ENCODE measurements around the gene UBE2U. TPM values are rescaled to one million over a fixed set of nuclear protein-coding genes. Genes with fewer than 3 reads are reported as not detected.
A peak's percentile ranks its signal among the peaks of the same experiment; 100 is the strongest.

UBE2U gene
- total RNA-seq, 2 donors from 2014 or later: not detected

- Mint-ChIP-seq H3K4me3 (no peak overlapping the region), H3K9me3 (no peaks in the 10 kb centered on the region), H3K4me1 (no peaks in the 10 kb centered on the region), H3K36me3 (ENCODE audit: low read depth) (no peaks in the 10 kb centered on the region), H3K27me3 (peaks cover 22% of the 10 kb centered on the region), H3K27ac (no peak overlapping the region)
- ATAC-seq (replicated peaks): no peak
Measured at GRCh38 chr1:64179588-64179987, 23.8 kb upstream of the UBE2U start.

GRCh38 chr1:64182207-64182606 lies 21.2 kb upstream of the UBE2U start:
- Mint-ChIP-seq H3K4me1 (no peaks in the 10 kb centered on the region), H3K9me3 (no peaks in the 10 kb centered on the region), H3K36me3 (ENCODE audit: low read depth) (no peaks in the 10 kb centered on the region), H3K4me3 (no peak overlapping the region), H3K27me3 (peaks cover 19% of the 10 kb centered on the region), H3K27ac (no peak overlapping the region)
- no peak for ATAC-seq (replicated peaks)

- no peaks in the 10 kb centered on the region for H3K4me1 Mint-ChIP-seq
- H3K27ac Mint-ChIP-seq: no peak overlapping the region
- ATAC-seq (replicated peaks): no peak
- peaks cover 14% of the 10 kb centered on the region for H3K27me3 Mint-ChIP-seq
- no peaks in the 10 kb centered on the region for H3K36me3 Mint-ChIP-seq (ENCODE audit: low read depth)
- no peaks in the 10 kb centered on the region for H3K9me3 Mint-ChIP-seq
- no peak overlapping the region for H3K4me3 Mint-ChIP-seq
Measured at GRCh38 chr1:64183395-64184002, 19.9 kb upstream of the UBE2U start.

- H3K9me3 Mint-ChIP-seq: no peaks in the 10 kb centered on the region
- H3K4me1 Mint-ChIP-seq: no peaks in the 10 kb centered on the region
- H3K36me3 Mint-ChIP-seq (ENCODE audit: low read depth): no peaks in the 10 kb centered on the region
- peaks cover 10% of the 10 kb centered on the region for H3K27me3 Mint-ChIP-seq
- no peak overlapping the region for H3K27ac Mint-ChIP-seq
- H3K4me3 Mint-ChIP-seq: no peak overlapping the region
- no peak for ATAC-seq (replicated peaks)
Measured at GRCh38 chr1:64184003-64184440, 19.4 kb upstream of the UBE2U start.

GRCh38 chr1:64186138-64186897 lies 17.1 kb upstream of the UBE2U start:
- peaks cover 7% of the 10 kb centered on the region for H3K27me3 Mint-ChIP-seq
- H3K4me3 Mint-ChIP-seq: no peak overlapping the region
- ATAC-seq (replicated peaks): no peak
- H3K9me3 Mint-ChIP-seq: no peaks in the 10 kb centered on the region
- no peaks in the 10 kb centered on the region for H3K4me1 Mint-ChIP-seq
- no peak overlapping the region for H3K27ac Mint-ChIP-seq
- no peaks in the 10 kb centered on the region for H3K36me3 Mint-ChIP-seq (ENCODE audit: low read depth)

GRCh38 chr1:64186898-64187280 lies 16.5 kb upstream of the UBE2U start:
- no peak overlapping the region for H3K4me3 Mint-ChIP-seq
- H3K4me1 Mint-ChIP-seq: no peaks in the 10 kb centered on the region
- no peak for ATAC-seq (replicated peaks)
- H3K27me3 Mint-ChIP-seq: peaks cover 7% of the 10 kb centered on the region
- H3K9me3 Mint-ChIP-seq: no peaks in the 10 kb centered on the region
- H3K27ac Mint-ChIP-seq: no peak overlapping the region
- no peaks in the 10 kb centered on the region for H3K36me3 Mint-ChIP-seq (ENCODE audit: low read depth)

- no peaks in the 10 kb centered on the region for H3K36me3 Mint-ChIP-seq (ENCODE audit: low read depth)
Measured at GRCh38 chr1:64187646-64188045, 15.8 kb upstream of the UBE2U start.

GRCh38 chr1:64192290-64192689 lies 11.1 kb upstream of the UBE2U start:
- Mint-ChIP-seq H3K27me3 (no peaks in the 10 kb centered on the region), H3K27ac (no peak overlapping the region), H3K36me3 (ENCODE audit: low read depth) (no peaks in the 10 kb centered on the region), H3K4me1 (no peaks in the 10 kb centered on the region), H3K4me3 (no peak overlapping the region), H3K9me3 (no peaks in the 10 kb centered on the region)
- ATAC-seq (replicated peaks): no peak

More at GRCh38 chr1:64187646-64188045, 15.8 kb upstream of the UBE2U start:
- no peaks in the 10 kb centered on the region for H3K27me3 Mint-ChIP-seq
- ATAC-seq (replicated peaks): no peak
- no peak overlapping the region for H3K27ac Mint-ChIP-seq
- no peaks in the 10 kb centered on the region for H3K4me1 Mint-ChIP-seq
- no peaks in the 10 kb centered on the region for H3K9me3 Mint-ChIP-seq
- no peak overlapping the region for H3K4me3 Mint-ChIP-seq

GRCh38 chr1:64194168-64195080 lies 9.0 kb upstream of the UBE2U start:
- peaks cover 5% of the 10 kb centered on the region for H3K4me1 Mint-ChIP-seq
- no peak overlapping the region for H3K27ac Mint-ChIP-seq
- no peaks in the 10 kb centered on the region for H3K36me3 Mint-ChIP-seq (ENCODE audit: low read depth)
- H3K4me3 Mint-ChIP-seq: no peak overlapping the region
- H3K9me3 Mint-ChIP-seq: no peaks in the 10 kb centered on the region
- no peak for ATAC-seq (replicated peaks)
- no peaks in the 10 kb centered on the region for H3K27me3 Mint-ChIP-seq

- no peak for ATAC-seq (replicated peaks)
- H3K4me1 Mint-ChIP-seq: peaks cover 5% of the 10 kb centered on the region
- no peaks in the 10 kb centered on the region for H3K36me3 Mint-ChIP-seq (ENCODE audit: low read depth)
- H3K4me3 Mint-ChIP-seq: no peak overlapping the region
- no peaks in the 10 kb centered on the region for H3K27me3 Mint-ChIP-seq
- no peaks in the 10 kb centered on the region for H3K9me3 Mint-ChIP-seq
- no peak overlapping the region for H3K27ac Mint-ChIP-seq
Measured at GRCh38 chr1:64195081-64195395, 8.4 kb upstream of the UBE2U start.

GRCh38 chr1:64196074-64196870 lies 7.2 kb upstream of the UBE2U start:
- no peaks in the 10 kb centered on the region for H3K27me3 Mint-ChIP-seq
- no peak overlapping the region for H3K4me3 Mint-ChIP-seq
- no peak overlapping the region for H3K27ac Mint-ChIP-seq
- H3K4me1 Mint-ChIP-seq: peaks cover 5% of the 10 kb centered on the region
- no peaks in the 10 kb centered on the region for H3K36me3 Mint-ChIP-seq (ENCODE audit: low read depth)
- no peaks in the 10 kb centered on the region for H3K9me3 Mint-ChIP-seq
- no peak for ATAC-seq (replicated peaks)

- Mint-ChIP-seq H3K4me1 (peaks cover 5% of the 10 kb centered on the region), H3K27ac (no peak overlapping the region), H3K9me3 (no peaks in the 10 kb centered on the region)
Measured at GRCh38 chr1:64197076-64197475, 6.3 kb upstream of the UBE2U start.

GRCh38 chr1:64199154-64199553 lies 4.3 kb upstream of the UBE2U start:
- H3K27ac Mint-ChIP-seq: no peak overlapping the region
- H3K9me3 Mint-ChIP-seq: no peaks in the 10 kb centered on the region
- peaks cover 5% of the 10 kb centered on the region for H3K4me1 Mint-ChIP-seq
- no peaks in the 10 kb centered on the region for H3K36me3 Mint-ChIP-seq (ENCODE audit: low read depth)
- ATAC-seq (replicated peaks): peak; percentile 83
- H3K4me3 Mint-ChIP-seq: no peak overlapping the region
- peaks cover 5% of the 10 kb centered on the region for H3K27me3 Mint-ChIP-seq

More at GRCh38 chr1:64197076-64197475, 6.3 kb upstream of the UBE2U start:
- Mint-ChIP-seq H3K27me3 (no peaks in the 10 kb centered on the region), H3K4me3 (no peak overlapping the region), H3K36me3 (ENCODE audit: low read depth) (no peaks in the 10 kb centered on the region)
- ATAC-seq (replicated peaks): no peak

GRCh38 chr1:64200064-64200463 lies 3.4 kb upstream of the UBE2U start:
- H3K27me3 Mint-ChIP-seq: peaks cover 9% of the 10 kb centered on the region
- no peak overlapping the region for H3K27ac Mint-ChIP-seq
- H3K9me3 Mint-ChIP-seq: no peaks in the 10 kb centered on the region
- no peak for ATAC-seq (replicated peaks)
- peaks cover 5% of the 10 kb centered on the region for H3K4me1 Mint-ChIP-seq
- no peak overlapping the region for H3K4me3 Mint-ChIP-seq
- H3K36me3 Mint-ChIP-seq (ENCODE audit: low read depth): no peaks in the 10 kb centered on the region

All from activated T-helper 17 cell treated with anti-CD3 and anti-CD28 coated beads, Interleukin-2, amount 50 U/mL, for 72 hours (primary cell).